GM18868 (cell line): ENCODE measurements around the gene OBSCN.

ENCODE experiments used
- ATAC-seq: cut with Tn5 transposase; IDR thresholded peaks from one replicate; pipeline ENCODE4 v1.9.1; 2021; ENCODE audit warnings: mild to moderate bottlenecking, moderate library complexity; ENCODE audit not compliant: unreplicated experiment

OBSCN gene

DNA sequence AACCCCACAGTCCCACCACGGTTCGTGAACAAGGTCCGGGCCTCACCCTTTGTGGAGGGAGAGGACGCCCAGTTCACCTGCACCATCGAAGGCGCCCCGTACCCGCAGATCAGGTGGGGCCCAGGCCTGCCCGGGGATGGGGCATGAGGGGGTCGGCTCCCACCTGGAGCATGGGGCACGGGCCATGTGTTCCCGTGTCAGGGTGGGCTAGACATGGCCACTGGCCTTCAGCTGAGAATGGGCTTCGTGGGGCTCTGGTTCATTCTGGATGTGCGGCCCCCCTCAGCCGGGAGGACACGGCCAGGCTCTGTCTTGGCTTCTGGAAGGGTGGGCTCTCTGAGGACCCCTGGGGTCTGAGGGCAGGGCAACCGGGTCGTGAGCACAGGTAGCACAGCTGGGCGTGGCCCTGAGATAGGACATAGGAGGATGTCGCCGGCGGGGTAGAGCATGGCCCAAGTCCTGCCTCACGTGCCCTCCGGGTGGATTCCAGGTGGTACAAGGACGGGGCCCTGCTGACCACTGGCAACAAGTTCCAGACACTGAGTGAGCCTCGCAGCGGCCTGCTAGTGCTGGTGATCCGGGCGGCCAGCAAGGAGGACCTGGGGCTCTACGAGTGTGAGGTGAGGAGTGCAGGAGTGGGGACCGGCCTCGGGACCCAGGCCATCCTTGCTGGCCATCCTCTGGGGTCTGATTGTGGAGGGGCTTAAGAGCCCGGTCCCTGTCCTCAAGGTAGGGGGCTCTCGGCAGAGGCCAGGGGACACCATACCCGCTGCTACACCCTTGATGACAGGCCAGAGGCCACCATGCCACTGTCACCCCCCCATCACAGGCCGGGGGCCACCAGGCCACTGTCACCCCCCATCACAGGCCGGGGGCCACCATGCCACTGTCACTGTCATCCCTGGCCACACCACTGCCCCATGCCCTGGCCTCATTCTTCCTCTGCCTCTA is 143.3 kb downstream of the OBSCN start:
- ATAC-seq: no peak

DNA sequence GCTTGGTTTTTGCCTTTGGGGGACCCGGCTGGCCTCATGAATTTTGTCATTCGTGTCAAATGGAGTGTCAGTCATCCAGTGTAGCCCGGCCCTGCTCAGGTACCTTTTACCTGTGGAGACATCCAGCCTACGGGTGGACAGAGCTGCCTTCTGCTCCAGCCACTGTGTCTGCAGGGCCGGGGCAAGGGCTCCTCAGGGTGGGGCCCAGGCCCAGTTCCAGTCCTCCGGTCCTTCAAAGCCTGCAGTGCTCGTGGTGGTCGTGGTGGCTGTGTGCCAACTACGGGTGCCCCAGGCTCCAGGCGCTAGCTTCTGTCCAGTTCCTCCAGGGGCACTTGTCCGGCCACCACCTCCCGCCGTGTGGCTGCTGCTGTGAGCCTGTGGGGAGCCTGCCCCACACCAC is 144.0 kb downstream of the OBSCN start:
- no peak for ATAC-seq

DNA sequence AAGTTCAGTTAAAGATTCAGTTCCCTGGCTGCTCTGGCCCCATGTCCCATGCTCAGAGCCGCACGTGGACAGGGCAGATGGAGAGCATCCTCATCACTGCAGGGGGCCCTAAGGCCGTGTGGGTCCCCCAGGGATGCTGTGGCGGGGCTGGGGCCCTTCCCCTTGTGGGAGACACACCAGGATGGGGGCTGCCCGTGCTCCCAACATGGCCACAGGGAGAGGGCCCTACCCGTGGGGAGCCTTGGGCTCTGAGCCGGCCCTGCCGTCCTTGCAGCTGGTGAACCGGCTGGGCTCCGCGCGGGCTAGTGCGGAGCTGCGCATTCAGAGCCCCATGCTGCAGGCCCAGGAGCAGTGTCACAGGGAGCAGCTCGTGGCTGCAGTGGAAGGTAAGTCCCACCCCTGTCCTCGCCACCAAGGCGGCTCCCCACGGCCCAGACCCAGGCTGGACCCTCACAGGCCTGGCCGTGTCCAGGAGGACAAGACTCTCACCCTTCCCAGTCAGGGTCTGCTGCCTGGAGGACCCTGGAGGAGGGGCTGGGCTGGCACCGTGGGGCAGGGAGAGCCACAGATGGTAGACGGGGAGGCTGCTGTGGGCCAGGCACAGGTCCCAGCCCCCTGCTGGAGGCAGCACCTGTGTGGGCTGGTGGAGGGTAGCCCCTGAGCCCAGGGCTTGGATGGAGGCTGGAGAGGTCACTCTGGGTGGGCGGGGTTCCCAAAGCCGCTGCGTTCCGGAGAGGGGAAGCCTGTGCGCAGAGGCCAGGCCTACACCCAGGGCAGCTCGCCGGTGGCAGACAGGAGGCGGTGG is 145.0 kb downstream of the OBSCN start:
- ATAC-seq: no peak

DNA sequence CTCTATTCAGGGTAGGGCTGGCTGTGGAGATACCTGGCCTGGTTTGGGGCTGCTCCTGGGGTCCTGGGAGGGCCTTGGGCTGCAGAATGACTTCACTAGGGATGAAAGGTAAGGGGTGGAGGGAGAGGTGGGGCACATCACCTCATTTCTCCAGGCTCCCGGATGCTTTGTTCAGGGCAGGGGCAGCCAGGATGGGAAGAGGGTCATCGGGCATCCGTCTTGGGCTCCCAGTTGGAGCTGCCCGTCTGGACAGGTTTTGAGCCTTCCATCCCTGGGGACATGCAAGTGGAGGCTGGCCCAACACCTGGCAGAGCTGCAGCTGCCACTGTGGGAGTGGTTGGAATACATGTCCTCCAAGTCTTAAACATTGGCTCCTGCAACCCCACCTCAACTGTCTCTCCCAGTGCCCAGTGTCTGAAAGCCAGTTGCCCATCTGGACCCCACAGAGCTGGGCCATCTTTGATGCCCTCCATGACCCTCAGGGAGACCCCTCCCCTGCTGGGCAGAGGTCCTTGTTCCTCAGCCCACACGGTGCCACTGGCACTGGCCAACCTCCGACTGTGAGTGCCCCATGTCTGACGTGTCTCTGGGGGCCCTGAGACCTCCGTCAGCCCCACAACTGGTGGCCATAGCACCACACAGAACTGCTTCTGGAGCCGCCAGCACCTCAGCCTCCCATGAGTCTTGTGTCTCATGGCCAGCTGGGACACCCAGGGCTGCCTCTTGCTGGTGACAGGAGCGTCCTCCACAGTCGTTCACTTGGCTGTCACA is 145.9 kb downstream of the OBSCN start:
- no peak for ATAC-seq

DNA sequence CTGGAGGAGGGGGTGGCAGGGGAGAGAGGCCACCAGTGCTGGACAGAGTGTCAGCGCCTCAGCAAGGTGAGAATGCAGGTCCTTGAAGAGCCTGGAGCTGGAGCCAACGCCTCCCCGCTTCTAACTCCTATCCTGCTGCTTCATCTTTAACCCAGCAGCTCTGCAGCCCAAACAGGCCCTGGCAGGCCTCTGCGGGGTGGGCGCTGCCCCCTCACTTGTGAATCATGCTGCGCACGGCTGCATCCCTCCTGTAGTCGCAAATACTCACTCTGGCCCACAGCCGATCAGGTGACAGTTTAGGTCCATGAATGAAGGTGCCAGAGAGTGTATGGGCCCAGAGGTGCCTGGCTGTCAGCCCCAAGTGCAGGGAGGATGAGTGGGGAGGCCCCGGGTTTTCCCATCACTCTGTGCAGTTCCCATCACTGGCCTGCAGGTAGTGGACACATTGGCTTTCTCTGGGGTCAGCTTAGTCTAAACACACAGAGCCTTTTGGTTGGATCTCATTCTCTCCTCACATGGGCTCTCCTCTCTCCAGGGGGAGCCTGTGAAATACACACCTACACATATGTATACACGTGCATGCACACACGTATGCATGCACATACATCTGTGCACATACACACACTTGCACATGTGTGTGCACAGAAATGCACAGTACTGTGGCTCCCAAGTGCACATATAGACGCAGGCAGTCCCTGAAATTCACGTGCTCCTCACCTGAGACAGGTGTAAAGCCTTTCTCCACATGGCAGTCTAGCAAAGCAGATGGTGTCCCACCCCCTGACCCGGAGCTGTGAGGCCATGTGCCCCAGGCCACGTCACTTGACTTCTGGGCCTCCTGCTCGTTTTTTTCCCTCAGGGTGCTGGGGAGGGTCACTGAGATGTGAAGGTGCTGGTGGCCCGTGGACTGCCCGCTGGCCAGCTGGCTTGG is 146.8 kb downstream of the OBSCN start:
- ATAC-seq: no peak

DNA sequence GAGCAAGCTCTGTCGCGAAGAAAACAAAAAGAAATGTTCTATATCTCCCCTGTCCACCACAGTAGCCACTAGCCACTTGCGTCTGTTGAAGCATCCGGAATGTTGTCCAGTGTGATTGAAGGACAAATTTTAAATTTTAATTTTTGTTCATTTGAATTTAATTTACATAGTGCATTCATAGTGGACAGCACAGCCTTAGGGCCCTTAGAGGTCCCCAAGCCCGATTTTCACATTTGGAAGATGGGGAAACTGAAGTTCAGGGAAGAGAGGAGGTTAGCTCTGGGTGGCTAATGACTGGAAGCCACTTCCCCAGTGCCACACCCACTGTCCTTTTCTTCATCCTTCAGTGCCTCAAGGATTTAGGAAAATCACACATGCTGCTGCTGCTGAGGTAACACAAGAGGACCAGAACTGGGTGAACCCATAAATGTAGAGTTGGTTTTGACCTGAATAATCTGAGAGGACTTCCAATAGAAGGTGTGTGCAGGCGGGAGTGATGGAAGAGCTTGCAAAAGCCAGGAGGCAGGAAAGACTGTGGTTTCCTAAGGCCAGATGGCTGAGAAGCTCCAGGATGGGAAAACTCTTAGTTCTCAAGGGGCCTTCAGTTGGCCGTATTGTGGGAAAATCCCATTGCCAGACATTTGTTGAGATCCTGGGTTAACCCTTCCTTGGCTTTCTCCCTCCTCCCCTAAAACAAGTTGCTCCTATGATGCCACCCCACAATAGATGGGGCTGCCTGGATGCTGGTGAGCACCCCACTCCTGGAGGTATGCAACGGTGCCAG is 149.2 kb downstream of the OBSCN start:
- no peak for ATAC-seq

DNA sequence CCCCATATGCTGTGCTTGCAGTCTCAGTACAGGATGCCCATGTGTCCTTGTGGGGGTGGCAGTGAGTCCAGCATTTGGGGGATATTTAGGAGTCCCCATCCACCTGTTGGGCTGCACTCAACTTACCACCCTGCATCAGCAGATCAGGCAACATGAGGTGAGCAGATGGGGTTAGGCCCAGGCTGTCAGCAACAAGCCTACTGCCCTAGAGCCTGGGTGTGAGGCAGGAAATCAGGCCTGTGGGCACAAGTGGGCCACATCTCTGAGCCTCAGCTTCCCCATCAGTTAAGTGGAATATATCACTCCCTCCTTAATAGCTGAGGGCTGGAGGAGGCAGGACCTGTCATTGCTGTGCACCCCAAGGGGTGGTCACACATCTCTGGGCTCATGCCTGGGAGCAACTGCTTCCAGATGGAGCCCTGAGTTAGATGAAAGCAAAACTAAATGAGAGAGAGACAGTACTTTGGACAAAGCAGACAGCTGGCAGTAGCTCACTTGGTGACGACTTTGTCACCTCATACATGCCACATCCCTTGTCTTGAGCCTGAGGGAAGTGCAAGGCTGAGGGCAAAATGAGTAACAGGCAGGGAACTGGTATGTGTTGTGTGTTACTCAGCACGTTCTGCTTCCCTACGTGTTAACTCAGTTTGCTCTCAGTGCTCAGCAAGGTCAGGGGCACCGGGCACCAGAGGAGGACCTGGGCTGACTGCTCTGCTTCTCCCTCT is 150.4 kb downstream of the OBSCN start:
- ATAC-seq: no peak

DNA sequence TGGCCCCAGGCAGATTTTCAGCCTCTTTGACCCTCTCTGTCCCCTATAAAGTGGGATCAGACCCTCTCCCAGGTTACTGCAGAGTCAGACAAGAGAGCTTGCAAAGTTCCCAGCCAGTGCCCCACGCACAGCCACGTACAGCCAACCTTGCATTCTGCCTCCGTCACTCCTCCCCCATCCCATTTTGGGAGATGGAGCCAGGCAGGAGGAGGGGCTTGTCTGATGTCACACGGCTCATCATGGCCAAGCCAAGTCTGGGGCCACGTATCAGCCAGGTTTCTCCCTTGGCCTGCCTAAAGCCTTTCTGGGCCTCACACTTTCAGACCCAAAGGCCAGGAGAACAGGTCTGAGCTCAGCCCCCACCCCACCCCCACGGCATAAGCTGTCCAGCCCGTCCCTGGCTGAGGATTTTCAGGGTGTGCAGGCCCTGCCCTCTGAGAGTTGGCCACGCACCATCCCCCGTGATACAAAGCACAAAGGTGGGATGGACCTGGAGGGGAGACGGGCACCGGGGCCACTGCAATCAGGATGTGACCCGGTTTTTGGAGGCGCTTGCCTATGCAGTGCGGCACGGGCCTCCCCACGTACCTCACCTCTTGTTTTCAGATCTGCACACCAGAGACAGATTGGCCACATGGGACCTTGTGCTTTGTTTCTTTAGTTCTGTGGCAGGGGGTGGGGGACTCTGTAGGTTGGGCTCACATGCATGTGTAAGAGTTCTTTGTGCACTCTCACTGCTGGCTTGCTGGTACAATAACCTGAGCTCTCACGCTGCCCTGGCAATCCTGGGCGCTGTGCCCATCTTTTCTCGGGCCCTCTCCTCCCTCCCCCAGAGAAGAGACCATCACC is 151.1 kb downstream of the OBSCN start:
- ATAC-seq: no peak

DNA sequence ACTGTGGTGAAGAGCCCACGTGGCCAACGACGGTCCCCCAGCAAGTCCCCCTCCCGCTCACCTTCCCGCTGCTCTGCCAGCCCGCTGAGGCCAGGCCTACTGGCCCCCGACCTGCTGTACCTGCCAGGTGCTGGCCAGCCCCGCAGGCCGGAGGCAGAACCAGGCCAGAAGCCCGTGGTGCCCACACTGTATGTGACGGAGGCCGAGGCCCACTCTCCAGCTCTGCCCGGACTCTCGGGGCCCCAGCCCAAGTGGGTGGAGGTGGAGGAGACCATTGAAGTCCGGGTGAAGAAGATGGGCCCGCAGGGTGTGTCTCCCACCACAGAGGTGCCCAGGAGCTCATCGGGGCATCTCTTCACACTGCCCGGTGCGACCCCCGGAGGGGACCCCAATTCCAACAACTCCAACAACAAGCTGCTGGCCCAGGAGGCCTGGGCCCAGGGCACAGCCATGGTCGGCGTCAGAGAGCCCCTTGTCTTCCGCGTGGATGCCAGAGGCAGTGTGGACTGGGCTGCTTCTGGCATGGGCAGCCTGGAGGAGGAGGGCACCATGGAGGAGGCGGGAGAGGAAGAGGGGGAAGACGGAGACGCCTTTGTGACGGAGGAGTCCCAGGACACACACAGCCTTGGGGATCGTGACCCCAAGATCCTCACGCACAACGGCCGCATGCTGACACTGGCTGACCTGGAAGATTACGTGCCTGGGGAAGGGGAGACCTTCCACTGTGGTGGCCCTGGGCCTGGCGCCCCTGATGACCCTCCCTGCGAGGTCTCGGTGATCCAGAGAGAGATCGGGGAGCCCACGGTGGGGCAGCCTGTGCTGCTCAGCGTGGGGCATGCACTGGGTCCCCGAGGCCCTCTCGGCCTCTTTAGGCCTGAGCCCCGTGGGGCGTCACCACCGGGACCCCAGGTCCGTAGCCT is 152.0 kb downstream of the OBSCN start:
- no peak for ATAC-seq

DNA sequence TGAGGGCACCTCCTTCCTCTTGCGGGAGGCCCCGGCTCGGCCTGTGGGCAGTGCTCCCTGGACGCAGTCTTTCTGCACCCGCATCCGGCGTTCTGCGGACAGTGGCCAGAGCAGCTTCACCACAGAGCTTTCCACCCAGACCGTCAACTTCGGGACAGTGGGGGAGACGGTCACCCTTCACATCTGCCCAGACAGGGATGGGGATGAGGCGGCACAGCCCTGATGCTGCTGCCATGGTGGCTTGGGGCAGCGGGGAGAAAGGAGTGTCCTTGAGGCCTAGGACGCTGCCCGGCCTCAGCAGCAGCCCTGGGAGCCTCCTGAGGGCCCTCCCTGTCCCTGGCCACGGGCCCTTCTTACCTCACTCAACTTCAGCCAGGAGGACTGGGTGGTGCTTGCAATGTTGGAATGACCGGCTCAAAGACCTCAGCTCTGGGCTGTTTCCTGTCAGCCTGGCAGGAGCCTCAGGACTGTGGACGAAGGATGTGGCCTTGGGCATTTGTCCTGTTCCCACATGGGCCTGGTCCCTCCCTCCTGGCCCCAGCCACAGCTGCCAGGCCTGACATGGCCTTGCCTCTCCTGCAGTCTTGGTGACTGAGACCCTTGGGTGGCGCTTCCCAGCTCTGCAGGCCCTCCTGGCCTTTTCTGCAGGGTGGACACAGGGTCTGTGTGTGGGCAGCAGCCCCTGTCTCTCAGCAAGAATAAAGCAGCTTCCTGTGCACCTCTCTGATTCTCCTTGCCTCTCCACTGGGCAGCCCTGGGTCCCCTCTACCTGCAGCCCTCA is 152.9 kb downstream of the OBSCN start:
- no peak for ATAC-seq

DNA sequence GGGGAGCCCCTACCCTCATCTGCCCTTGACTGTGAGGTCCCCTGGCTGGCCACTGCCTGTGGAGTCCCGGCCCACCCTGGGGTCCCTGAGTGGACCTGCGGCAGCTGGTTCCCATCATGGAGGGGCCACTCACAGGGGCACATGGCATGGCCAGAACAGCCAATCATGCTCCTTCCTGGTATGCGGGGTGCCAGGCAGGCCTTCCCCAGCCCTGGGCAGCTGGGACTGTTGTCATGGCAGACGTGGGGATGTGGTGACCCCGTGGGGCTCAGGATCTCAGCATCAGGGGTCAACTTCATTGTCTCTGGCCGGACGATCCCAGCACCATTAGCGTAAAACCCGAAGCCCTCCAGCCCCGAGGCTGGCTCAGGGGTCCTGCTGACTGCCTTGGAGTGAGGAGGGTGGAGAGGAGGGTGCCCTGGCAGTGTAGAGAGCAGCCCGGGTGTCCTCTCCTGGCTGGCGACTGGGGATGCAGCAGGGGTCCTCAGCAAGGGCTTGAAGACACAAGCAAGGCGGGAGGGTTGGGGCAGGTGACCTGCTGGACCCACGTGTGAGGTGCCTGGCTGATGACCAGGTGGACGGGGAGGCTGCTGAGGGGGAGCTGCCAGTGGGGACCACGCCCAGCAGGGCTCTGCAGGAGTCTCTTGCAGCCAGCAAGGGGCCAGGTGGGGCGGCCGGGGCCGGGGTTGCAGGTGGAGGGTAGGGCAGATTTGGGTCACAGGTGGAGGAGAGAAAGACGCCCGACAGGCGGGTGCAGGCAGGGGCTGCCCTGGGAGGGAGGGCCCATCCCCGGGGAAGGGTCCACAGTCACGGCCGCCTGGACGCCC is 153.7 kb downstream of the OBSCN start:
- no peak for ATAC-seq

DNA sequence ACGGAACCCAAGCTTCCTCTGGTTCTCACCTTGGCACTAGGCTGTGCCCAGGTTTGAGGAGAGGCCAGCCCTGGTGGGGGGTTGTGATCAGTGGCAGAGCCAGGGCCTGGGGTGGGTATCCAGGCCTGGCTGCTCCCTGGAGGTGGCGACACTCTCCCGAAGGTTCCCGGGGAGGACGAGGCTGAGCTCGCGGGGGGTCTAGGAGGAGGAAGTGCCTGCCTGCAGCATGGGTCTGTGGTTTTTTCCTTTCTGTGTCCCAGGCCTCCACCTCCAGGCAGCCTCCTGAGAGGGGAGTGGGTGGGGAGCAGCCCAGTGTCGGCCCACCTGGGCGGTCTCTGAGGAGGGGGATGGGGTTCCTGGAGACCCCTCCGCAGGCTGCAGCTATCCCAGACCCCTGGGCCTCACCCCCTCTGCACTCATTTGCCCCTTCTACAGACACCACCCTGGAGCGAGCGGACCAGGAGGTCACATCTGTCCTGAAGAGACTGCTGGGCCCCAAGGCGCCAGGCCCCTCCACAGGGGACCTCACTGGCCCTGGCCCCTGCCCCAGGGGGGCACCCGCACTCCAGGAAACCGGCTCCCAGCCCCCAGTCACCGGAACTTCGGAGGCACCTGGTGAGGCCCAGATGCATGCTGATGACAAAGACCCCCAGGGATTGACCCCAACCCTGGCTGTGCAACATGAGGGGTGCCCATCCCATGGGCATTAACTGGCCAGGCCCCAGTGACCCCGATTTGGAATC is 154.5 kb downstream of the OBSCN start:
- ATAC-seq: no peak

DNA sequence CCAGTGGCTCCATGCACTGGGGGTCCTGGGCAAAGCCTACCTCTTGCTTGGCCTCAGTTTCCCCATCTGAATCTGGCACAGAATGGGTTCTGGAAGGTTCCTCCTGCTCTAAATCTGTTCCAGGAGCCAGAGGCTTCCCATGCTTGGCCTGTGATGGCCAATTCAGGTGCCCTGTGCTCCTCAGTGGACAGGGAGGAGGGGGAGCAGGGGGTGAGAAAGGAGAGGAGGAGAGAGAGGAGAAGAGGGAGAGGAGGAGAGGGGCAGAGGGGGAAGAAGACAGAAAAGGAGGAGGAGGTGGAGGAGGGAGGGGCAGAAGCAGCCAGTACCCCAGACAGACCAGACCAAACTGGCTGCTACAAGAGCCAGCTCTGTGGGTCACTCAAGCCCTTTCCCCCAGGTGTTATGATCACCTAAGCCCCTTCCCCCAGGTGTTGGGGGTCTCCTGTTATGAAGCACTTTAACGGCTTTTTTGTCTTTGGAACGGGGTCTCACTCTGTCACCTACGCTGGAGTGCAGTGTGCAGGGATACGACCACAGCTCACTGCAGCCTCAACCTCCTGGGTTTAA is 155.1 kb downstream of the OBSCN start:
- ATAC-seq: no peak

DNA sequence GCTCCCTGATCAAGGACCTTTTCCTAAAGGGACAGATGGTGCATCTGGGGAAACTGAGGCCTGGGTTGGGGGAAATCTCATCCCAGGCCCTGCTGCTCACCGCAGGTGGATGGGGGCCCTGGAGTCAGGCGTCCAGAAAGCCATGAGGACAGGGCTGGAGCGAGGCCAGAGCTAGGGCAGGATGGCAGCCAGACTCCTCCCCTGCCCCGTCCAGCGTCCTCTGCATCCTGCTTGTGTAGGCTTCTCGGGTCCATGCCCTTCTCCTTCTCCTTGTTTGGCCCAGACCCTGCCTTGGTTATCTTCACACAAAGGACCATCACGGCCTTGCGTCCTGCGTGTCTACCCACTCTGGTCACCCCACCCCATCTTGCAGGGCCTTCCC is 155.8 kb downstream of the OBSCN start:
- ATAC-seq: no peak
